Stimulated activated CD8-positive, alpha-beta memory T cell treated with anti-CD3 and anti-CD28 coated beads, Interleukin-4, amount 100 ng/mL, for 24 hours (primary cell): ENCODE results near the gene BMAL2.

ENCODE experiments used
- DNase-seq: peaks from one replicate; pipeline ENCODE4 v3.0.0-alpha.2; 2020; ENCODE audit warnings: low read depth

The BMAL2 gene

GRCh38 chr12:27332714-27333402, at the start of gene BMAL2:
BMAL2 (plus strand) TSS chr12:27332836; CDS start chr12:27333073, 237 bp downstream.
- DNase-seq, result peak; percentile 15

DNA sequence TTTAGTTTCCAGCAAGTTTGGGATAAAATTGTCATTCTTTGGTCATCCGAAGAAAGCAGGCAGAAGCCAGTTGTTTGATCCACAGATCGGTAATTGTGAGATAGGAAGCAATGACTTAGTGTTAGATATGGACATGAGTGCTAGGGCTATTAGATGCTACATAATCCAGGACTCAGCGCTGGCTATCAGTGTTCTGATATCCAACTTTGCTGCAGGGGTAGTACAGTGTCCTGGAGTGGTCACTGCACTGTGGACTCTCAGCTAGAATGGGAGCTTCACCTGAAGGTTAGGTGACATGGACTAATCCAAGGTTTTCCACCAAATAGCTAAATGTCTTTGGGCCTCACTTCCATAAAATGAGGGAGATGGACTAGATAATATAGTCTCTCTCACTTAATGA, 48.6 kb upstream of the BMAL2 start:
- DNase-seq, result no peak

GRCh38 chr12:27284751-27285150, 47.9 kb upstream of the BMAL2 start:
- no peak for DNase-seq

DNA sequence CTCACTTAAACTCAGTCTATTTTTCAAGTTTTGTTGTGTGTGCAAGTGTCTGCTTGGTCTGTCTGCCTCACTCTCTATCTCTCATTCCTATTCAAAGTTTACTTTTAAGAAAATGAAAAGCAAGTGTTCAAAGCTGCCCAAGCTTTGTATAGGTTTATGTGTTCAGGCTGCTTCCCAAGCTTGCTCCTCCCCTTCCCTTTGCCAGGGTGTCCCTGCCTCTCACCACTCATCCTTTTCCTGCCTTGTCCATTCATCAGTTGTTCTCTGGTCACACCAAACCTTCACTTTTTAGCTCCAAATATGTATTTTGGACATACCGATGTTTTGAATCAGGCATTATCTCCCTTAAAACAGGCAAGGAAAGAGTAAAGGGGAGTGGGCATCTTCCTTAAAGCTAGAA, 47.2 kb upstream of the BMAL2 start:
- no peak for DNase-seq

GRCh38 chr12:27289414-27289813, 43.2 kb upstream of the BMAL2 start:
- no peak for DNase-seq

DNA sequence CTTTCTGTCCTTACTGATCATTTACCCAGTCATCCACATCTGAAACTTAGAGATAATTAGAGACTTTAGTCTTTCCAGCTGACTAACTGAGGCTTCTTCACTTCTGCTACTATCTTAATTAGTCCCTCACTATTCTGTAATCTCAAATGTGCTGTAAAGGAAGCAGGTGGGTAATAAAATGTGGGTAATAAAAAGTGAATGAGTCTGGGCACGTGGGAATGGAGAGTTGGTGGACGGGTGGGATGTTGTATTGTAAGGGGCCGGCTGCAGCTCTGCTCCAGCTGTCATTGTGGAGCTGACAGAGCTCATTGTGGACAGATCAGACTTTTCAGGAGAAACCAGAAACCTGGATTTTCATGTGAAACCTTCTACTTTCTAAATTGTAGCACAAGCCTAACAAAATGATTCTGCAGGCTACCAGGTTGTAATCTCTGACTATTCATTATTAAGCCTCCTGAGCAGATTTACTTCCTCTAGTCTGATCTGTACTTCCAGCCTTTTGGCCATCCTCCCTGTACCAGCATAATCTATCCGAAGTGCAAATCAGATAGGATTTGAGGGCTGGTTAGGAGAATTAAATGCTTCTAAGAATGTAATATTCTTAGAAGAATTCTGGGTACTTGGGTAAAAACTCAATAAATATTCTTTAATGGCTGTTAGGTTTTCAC, 42.0 kb upstream of the BMAL2 start:
- DNase-seq, result no peak

DNA sequence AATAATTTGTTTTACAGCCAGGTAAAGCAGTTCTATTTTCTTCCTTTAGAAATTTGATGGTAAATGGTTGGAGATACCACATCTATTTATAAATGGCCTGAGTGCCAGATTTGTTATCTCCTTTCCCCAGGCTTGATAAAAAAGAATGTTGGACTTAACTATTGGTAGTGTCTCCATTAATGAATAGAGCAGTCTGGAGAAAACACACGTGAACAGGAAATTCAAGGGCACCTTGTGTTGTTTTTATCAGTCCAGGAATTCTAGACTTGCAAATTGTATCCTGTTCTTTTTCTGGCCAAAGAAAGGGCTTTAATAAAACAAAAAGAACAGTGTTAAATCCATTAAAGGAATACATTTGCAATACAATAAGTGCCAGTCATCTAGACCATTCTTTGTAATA, 40.8 kb upstream of the BMAL2 start:
- DNase-seq, result no peak

DNA sequence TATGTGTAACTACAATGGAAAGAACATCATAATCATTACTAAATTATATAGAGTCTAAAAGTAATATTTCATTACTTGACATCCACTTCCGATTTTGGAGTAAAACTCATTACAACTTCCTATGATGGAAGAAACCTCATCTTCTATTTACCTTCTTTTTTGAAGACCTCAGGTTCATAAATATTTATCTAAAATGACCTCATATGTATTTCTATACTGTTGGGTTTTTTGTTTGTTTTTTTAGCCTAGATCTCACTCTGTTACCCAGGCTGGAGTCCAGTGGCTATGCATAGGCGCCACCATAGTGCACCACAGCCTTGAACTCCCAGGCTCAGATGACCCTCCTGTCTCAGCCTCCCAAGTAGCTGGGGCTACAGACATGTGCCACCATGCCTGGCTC, 39.9 kb upstream of the BMAL2 start:
- no peak for DNase-seq

- DNase-seq, result no peak
Measured at GRCh38 chr12:27293463-27293862, 39.2 kb upstream of the BMAL2 start.

DNA sequence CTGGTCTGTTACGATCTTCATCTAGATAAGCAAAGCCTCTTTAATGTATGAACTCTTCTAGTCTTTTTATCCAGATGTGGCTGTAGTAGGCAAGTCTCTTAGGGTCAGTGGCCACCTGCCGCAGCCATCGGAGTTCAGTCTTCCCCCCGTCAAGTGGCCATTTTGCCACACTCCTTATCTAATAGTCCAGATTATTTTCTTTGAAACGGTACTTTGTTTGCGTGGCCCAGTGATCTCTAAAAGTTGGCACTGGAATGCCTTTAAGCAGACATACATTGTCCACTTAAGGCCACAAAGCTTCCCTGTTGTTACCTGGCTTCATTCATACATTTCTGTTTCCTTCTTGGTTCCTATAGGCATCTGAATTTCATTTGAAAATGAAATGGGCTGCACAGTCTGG, 36.0 kb upstream of the BMAL2 start:
- DNase-seq, result no peak

DNA sequence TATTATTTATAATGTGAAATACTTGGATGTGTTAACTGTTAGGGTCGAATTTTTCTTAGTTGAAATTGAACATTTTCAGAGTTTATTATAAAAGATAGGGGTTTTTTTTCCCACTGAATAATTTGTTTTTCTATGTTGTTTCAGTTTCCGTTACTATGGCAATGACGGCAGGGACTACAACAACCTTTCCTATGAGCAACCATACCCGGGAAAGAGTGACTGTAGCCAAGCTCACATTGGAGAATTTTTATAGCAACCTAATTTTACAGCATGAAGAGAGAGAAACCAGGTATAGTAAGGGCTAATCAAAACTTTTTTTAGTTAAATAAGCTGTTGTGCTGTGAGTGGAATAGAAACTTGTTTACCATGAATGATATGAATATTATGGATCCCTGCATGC, 35.1 kb upstream of the BMAL2 start:
- DNase-seq, result no peak

DNA sequence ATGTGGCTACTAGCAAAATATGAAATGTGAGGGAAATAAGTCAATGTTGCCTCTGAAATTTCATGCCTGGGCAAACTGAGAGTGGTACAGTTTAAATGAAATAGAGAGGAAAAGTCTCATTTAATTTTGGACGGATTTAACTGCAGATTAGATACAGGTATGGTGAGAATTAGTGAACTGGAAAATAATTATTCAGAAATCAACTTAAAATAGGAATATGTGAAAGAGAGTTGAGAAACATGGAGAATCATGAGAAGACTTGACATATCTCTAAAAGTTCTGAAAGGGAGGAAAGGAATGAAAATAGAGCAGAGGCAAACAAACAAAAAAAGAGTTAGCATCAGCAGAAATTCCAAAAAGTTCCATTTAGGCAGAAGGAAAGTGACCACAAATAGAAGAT, 33.5 kb upstream of the BMAL2 start:
- no peak for DNase-seq

GRCh38 chr12:27300226-27300625, 32.4 kb upstream of the BMAL2 start:
- no peak for DNase-seq

DNA sequence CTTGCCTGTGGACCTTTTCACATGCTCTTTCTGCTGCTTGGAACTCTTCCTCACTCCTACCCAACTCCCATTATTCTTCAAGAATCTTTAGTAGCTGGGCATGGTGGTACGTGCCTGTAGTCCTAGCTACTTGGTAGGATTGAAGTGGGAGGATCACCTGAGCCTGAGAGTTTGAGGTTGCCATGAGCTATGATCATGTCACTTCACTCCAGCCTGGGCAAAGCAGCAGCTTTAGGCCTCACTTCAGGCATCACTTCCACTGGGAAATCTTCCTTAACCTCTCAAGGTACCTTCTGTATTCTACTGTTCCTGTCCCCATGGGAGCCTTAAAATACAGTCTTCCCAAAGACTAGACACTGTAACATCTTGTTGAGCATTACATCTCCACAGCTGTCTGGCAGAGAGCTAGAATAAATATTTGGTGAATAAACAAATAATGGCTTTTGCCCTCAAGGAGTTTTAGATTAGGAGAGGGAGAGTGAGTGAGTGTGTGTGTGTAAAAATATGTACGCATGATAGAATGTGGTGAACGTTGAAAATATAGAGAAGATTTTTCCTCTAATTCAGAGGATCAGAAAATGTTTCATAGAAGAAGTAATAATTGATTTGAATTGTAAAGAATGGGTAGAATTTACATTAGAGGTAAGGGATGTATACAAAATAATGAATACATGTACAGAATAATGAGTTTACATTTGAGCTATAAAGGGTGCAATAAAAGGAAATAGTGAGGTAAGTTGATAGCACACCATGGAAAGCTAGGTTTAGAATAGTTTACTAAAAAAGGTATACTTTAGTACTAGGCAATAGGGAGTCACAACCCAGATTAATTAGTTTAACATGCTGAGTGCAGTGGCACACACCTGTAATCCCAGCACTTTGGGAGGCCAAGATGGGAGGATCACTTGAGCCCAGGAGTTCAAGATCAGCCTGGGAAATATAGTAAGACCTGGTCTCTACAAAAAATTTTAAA, 29.2 kb upstream of the BMAL2 start:
- DNase-seq, result no peak

DNA sequence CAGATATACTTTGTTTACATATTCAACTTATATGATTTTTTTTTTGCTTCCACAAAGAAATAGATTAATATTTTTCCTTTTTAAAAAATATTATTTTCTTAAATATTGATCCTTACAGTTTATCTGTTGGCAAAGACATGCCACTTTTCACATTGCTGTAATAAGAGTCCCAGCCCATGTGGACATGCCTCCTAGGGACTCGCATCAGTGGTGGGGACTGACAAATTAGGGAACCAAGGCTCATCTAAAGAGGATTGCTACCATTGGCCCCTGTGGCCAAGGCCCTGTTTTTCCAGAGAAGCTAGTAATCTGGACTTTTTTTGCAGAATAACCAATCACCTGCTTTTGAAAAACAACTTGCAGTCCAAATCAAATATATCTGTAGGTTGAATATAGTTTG, 27.8 kb upstream of the BMAL2 start:
- DNase-seq, result no peak

DNA sequence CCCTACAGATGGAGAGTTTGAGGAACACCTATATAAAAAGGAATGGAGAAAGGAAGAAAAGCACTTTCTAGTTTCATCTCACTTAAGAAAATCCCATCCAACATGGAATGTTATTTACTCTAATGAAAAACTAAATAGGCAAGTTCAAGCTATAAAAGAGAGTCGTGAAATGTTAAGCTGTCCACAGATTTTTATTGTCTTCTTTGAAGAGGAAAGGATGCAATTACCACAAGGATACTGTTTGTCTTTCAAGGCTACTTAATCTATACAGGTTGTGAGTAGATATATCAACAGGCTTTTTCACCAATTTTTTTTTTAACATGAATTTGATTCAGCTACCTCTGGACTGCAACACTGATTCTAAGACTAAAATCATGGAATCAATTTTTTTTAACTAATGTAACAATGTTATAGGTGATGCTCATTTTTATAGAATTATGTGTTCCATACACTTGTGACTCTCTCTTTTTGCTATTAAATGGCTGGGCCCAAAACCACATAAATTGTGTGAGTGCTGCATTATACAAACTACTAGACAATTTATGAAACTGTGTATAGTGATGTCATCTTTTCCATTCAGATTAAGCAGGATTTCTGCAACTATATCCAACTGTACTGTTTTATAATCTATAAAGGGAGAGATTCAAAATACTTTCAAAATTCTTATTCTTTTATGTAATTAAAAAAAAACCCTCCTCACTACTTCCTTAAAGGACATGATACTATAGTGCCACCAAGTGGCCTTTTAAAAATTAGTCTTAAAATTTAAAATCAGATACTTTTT, 26.8 kb upstream of the BMAL2 start:
- no peak for DNase-seq

GRCh38 chr12:27309293-27309994, 23.2 kb upstream of the BMAL2 start:
- DNase-seq, result no peak

DNA sequence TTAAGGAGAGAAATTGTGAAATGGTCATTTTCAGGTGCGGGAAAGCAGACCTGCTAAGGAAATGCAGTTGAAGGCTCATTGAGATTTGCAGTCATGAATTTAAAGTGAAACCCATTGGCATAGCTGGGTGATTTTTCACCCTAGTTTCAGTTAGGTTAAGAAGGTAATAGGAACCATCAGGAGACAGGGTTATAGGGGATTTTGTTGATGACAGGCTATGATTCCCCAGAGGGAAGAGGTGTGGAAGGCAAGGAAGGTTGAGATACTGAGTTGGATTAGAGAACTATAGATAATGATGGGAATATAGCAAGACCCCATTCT, 22.7 kb upstream of the BMAL2 start:
- DNase-seq, result no peak

GRCh38 chr12:27316947-27317346, 15.7 kb upstream of the BMAL2 start:
- DNase-seq, result no peak

DNA sequence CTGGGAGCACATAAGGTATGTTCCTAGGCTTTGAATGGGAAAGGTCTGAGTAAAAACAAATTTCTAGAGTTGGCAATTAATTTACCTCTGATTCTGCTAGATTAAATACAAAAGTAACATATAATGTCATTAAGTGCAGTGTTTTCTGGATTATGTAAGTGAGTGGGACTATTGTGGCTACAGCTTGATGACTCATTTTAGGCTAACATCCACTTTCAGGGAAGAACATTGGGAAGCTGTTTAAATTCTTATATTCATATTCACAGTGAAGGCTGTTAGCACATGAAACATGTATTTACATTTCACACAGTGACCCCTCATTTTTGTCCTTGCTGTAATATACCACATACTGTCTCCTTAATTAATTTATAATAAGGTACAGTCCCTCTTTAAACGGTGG, 13.2 kb upstream of the BMAL2 start:
- no peak for DNase-seq

- DNase-seq, result no peak
Measured at GRCh38 chr12:27319848-27320247, 12.8 kb upstream of the BMAL2 start.

DNA sequence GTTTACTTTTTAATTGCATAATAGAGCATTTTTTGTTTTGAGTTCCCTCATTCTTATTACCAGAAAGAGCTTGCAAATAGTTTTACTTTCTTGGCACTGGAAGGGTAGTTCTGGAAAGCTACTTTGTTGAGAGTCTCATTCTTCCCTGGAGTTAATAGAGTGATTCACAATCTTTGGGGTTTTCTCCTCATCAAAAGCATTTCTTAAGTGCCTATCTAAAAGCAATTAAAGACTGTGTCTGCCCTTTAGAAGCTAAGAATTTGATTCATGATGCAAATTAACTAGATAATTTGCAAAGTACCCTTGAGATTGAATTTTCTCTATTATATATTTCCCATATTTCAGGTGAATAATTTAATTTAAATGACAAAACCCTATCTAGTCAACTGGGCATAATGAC, 8.1 kb upstream of the BMAL2 start:
- DNase-seq, result no peak
